ENCODE results near the gene CDC42EP4.

Gene CDC42EP4

GRCh38 chr17:73311781-73312641 lies at the start of gene CDC42EP4:
TSS of gene CDC42EP4 (minus strand) at chr17:73312001. CDS start at chr17:73286500, 25,501 bp downstream.
- TF ChIP-seq CTCF (conservative IDR thresholded peaks at IDR 0.05; ENCODE audit: low read depth, low read length) = no peak
- no peak for DNase-seq (ENCODE audit: low read depth)
- peak within 1 kb of the TSS; percentile 91 for H3K4me3 ChIP-seq (ENCODE audit: low read length)

- DNase-seq (ENCODE audit: low read depth) = no peak
- TF ChIP-seq CTCF (conservative IDR thresholded peaks at IDR 0.05; ENCODE audit: low read depth, low read length) = no peak
Measured at GRCh38 chr17:73360961-73361761, 49.4 kb upstream of the CDC42EP4 start.

GRCh38 chr17:73359987-73360410 lies 48.2 kb upstream of the CDC42EP4 start:
- no peak for DNase-seq (ENCODE audit: low read depth)
- H3K4me3 ChIP-seq (ENCODE audit: low read length) = no peak overlapping the region
- no peak for TF ChIP-seq CTCF (conservative IDR thresholded peaks at IDR 0.05; ENCODE audit: low read depth, low read length)

More at GRCh38 chr17:73360961-73361761, 49.4 kb upstream of the CDC42EP4 start:
- no peak overlapping the region for H3K4me3 ChIP-seq (ENCODE audit: low read length)

GRCh38 chr17:73359352-73359751 lies 47.6 kb upstream of the CDC42EP4 start:
- H3K4me3 ChIP-seq (ENCODE audit: low read length) = no peak overlapping the region
- no peak for TF ChIP-seq CTCF (conservative IDR thresholded peaks at IDR 0.05; ENCODE audit: low read depth, low read length)
- no peak for DNase-seq (ENCODE audit: low read depth)

- H3K4me3 ChIP-seq (ENCODE audit: low read length) = no peak overlapping the region
- no peak for DNase-seq (ENCODE audit: low read depth)
- no peak for TF ChIP-seq CTCF (conservative IDR thresholded peaks at IDR 0.05; ENCODE audit: low read depth, low read length)
Measured at GRCh38 chr17:73358668-73359067, 46.9 kb upstream of the CDC42EP4 start.

GRCh38 chr17:73357981-73358380 lies 46.2 kb upstream of the CDC42EP4 start:
- TF ChIP-seq CTCF (conservative IDR thresholded peaks at IDR 0.05; ENCODE audit: low read depth, low read length) = no peak
- H3K4me3 ChIP-seq (ENCODE audit: low read length) = no peak overlapping the region
- no peak for DNase-seq (ENCODE audit: low read depth)

All from retinal pigment epithelial cell (primary cell).